NCI-H2196 treated with DMSO at 0.1 percent for 48 hours (cell line): Measurements from ENCODE around the gene PRKAG2.
"Not testable (repeated sequence)": the region's sequence is repeated elsewhere in the genome, so short reads cannot be mapped to it uniquely, and the experiment has no call there.

Source experiments
- DNase-seq: peaks from one replicate; lab custom pipeline; 2025; ENCODE audit not compliant: unreplicated experiment; lab: John Stamatoyannopoulos, UW

Gene PRKAG2

DNA sequence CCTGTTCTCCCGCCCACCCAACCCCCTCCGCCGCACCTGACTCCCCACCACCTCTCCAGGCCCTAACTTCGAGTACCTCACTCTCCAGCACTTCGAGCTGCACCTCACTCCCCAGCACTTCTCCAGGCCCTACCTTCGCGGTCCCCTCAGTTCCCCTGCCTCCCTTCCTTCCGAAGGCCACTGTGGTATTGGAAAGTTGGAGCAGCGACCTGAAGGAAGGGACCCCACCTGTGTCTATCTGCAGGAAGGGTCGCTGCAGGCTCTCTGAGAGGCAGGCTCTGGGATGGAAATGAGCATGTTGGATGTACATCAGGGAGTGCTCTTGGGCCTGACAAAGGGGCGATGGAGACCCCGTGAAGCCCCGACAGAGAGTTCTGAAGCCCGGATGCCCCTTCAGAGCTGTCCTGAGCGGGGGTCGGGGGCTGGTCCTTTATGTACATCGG is 122.2 kb downstream of the PRKAG2 start:
- no peak for DNase-seq

DNA sequence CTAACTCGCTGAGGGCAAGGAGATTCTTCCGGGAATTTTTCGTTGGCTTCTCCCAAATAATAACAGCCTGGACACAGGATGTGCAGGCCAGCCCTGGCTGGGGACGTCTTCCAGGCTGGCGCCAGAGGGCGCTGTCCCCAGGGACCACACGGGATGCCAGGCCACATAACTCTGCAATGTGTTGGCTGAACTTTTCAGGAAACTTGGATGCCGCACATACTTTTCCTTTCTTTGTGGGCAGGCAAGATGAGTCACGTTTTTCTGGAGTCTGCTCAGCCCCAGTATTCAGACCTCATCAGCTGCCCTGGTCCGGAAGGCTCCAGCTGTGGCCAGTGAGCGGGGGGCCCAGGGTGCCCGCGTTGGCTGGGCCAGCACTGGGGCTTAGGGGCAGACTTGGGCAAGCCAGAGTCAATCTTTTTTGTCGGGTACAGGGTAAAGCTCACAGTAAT is 122.7 kb downstream of the PRKAG2 start:
- DNase-seq: no peak

DNA sequence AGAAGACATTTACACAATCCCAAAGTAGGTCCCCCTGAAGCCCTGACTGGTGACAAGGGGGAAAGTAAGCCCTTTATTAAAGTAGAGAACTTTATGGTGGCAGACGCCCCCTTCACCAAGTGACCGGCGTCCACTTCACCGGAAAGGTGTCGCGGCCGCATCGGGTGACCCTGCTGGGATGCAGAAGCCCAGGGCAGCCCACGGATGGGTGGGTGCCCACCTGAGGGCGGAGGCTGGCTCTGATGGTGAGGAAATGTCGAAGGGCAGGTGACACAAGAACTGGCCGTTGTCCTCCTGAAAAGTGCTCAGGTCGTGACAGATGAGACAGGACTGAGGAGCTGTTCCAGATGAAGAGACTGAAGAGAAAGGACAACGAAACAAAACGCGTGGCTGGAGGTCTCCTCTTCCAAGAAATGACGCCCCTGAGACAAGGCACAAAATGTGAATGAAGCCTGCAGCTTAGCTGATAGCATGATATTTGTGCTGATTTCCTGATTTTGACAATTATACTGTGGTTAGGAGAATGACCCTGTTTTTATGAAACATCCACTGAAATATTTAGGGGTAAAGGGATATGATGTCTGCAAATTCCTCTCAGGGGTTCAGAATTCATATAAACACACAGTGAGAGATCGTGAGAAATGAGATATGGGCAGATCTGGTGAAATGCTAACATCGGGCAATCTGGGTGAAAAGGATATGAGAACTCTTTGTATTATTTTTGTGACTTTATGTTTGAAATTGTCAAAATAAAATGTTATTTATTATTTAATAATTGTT is 123.9 kb downstream of the PRKAG2 start:
- no peak for DNase-seq

DNA sequence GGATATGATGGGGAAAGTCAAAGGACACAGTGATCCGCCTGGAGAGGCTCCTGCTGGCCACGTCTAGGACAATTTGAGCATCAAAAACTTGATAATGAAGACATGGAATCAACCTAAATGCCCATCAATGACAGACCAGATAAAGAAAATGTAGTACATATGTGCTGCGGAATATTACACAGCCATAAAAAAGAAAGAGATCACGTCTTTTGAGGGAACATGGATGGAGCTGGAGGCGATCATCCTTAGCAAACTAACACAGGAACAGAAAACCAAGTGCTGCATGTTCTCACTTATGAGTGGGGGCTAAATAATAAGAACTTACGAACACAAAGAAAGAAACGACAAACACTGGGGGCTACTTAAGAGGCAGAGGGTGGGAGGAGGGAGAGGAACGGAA is 124.9 kb downstream of the PRKAG2 start:
- no peak for DNase-seq

DNA sequence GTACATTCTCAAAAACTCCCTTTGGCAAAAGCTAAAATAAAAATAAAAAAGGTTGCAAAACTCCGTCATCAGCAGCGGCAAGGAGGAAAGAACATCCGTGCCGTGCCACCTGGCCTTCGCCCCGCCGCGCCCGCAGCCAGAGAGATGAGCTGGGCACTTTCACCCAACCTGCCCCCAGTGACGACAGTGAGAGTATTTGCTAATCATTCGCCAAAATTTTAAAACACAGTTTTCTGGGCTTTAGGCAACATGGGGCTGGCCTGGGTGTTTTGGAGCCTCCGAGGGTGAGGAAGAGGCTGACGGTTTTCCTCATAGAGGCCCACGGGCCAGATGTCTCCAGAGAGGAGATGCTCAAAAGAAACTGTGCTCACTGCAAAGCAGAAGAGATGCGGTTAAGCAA is 128.2 kb downstream of the PRKAG2 start:
- DNase-seq: no peak

DNA sequence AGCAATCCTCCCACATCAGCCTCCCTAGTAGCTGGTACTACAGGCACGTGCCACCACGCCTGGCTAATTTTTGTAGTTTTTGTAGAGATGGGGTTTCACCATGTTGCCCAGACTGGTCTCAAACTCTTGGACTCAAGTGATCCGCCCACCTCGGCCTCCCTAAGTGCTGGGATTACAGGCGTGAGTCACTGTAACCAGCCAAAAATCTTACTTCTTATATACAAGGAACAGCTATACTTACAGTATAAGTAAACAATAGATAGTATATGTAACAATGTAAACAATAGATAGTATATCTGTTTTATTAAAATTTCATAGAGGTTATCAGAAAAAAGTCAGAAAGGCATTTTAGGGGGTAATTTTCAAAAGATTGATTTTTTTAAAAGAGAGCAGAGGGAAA is 128.9 kb downstream of the PRKAG2 start:
- not testable (repeated sequence) for DNase-seq

DNA sequence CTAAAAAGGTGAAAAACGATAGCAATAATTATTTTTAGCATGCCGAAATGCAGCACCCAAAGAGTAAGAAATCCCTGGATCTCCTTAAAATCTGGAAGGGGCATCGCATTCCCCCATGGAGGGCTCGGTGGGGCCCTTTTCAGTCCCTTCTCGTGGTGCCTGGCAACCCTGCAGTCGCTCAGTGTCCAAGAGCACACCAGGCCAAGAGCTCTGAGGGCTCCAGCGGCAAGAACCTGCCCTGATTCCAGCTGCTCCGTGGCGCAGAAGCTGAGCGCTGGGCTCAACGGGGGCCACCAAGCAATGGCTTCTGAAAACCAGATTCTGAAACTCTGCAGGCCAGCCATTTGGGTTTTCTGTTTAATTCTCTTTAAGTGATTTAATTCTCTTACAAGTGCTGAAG is 131.2 kb downstream of the PRKAG2 start:
- no peak for DNase-seq

DNA sequence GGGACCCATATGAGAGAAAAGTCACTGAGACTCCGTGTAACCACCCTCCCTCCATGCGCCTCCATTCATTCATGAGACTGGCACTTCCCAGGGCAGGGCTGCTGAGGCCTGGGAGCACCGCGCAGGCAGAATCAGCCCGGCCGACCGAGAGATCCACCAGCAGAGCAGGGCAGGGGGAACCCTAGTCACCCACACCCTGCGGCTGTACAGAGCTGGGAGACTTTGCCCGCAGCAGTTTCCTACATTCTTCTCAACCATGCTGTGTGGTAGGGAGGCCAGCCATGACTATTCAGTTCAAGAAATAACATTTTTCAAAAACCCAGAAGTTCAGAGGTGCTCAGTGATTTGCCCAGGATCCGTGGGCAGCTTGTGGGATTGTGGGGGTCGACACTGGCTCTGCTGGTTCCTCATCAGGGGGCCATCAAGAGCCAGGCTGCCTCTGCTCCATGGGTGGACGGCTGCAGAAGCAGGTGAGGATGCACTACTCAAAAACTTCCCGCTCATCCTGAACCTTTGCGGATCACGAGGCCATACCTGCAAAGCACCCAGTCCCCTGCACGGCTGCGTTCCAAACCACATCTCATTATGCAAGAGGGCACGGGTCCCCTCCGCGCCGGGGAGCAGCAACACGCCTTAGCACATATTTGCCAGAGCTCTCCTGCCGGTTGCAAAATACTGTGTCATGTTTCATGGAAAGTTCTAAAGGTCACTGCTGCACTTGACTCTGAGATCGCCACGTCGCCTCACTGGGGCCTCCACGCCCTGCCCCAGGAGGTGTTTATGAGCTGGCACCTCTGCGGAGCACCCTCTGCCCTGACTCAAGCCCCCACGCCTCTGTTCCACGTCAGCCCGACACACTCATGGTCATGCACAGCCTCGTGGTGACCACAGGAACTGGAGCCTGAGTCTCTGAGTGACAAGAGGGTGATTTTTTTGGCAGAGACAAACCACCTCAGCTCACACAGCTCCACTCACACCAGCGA is 132.0 kb downstream of the PRKAG2 start:
- DNase-seq: no peak

DNA sequence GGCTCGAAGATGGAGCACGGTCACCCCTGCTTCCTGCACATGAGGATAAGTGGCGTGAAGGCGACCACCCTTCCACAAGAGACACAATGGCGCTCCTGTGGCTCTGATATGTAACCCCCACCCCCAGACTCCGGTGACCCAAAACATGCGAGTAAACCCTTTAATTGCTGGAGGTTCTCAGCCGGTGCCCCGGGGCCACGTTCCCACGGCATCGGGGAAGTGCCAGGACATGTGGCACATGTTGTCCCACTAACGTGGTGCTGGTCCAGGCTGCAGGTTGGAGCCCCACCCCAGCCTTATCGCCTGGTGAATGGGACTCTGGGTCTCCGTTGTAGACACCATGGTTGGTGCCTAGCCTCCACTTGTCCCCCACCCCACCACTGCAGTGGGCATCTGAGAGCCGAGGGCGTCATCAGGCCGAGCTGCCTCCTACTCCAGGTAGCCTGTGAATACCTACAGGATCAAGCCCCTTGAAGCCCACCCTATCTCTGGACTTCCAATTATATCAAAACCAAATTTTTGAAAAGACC is 132.8 kb downstream of the PRKAG2 start:
- no peak for DNase-seq

DNA sequence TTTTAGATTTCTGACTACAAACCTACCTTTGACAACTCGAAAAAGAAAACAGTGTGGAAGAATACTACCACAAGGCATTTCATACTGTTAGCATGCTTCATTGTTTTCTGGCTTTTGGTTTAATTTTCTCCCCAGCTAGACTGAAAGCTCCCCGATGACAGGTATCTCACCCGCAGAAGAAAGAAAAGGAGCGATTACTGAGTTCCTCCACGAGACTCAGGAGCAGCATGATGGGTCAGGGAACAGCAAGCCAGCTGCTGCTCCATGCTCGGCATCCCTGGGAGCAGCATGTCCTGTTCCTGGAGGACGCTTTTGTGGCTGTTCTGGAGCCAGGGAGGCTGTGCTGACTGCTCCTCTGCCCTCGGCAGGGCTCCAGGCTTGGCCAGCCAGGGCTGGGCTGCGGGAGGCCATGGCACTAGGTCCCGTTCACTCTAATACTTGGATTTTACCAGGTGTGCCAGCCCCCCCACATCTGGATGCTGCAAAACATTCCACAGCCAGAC is 133.4 kb downstream of the PRKAG2 start:
- DNase-seq: no peak

DNA sequence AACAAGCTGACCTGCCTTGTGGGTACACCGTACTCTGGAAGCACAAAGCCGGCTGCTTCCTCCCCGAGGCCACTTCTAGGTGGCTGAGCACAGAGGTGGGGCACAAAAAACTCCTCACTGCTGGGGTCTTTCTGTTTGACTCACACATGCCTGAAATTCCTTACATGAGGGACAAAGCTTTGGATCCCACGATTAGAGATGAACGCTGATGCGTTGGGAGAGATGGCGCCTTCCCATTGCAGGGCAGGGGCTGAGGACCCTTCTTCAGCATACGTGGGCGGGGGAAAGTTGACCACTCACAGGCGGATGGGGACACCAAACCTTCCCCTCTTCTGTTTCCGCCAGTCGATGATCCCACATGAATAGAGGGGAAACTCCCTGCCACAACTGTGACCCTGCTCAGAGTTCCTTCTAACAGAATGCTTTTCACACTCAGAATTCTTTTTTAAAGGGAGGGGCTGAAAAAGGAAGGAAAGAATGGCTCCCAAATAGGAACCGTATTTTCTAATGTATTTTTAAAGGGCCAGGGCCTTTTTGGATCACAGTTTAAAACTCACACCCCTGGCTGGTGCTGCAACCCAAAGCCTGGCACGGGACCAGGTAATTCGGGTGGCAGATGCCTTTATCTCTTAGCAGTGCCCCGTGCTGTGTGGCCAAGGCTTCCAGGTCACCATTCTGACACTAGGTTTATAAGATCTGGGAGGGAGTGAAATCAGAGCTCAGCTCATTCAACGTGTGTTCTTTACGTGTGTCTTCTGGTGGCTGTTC is 134.0 kb downstream of the PRKAG2 start:
- DNase-seq: no peak

DNA sequence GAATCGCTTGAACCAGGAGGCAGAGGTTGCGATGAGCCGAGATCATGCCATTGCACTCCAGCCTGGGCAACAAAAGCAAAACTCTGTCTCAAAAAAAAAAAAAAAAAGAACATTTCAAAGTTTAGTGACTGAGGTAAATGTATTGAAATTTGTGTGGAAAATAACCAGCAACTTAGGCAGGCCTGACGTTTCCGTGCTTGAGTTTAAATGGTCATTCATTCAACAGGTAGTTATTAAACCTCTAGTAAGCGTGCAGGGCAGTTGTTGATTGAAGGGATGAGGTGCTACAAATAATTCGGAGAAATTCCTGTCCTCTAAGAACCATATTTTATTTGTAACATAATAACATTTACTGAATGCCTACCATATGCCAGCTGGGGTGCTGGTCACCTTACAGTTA is 135.3 kb downstream of the PRKAG2 start:
- no peak for DNase-seq

DNA sequence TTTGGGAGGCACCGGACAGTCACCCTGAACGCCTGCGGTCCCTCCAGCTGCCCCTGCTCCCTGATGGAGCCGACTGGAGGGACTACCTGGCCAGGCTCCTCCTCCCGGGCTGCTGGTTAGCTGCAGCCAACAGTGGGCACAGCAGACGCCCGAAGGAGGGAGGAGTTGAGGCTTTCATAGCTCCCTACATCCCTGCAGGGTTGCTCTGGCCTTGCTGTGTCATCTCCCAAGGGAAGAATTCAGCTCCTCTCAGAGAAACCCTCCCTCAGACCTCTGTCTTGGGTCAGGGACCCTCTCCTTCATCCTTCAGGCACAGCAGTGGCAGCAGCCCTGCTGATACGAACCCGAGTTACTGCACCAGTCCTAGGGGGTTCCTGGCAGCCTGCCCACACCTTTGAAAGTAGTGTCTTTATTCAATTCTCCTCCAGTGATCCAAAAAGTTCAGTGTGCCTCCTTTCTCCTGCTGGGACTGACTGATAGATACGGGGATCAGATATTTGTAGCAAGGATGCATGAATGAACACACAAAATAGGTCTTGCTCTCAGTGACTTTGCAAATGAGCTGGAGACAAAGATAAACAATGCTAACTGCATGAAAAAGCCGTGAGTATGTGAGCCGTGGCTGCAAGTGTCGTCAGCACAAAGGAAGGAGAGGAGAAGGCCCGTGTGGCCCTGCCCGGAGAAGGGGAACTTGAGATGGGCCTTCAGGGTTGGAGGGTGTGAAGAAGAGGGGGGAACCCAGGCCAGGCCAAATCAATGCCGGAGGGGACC is 136.6 kb downstream of the PRKAG2 start:
- DNase-seq: no peak

DNA sequence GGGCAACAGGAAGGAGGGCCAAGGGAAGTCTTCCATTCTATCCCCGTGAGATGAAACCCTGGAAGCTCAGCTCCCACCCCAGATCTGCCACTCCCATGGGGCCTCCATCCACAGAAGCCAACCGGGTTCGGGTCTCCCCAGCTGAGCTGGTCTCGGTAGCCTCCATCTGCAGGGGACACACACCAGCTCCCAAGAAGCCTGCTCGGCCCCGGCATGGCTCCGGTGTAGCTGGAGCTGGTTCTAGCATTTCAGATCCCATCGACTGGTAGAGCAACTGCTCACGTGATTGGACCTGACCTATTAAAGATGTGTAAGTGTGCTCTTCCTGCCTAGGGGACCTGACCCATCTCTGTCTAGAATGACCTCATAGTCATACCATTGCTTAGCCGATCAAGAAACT is 138.0 kb downstream of the PRKAG2 start:
- no peak for DNase-seq

DNA sequence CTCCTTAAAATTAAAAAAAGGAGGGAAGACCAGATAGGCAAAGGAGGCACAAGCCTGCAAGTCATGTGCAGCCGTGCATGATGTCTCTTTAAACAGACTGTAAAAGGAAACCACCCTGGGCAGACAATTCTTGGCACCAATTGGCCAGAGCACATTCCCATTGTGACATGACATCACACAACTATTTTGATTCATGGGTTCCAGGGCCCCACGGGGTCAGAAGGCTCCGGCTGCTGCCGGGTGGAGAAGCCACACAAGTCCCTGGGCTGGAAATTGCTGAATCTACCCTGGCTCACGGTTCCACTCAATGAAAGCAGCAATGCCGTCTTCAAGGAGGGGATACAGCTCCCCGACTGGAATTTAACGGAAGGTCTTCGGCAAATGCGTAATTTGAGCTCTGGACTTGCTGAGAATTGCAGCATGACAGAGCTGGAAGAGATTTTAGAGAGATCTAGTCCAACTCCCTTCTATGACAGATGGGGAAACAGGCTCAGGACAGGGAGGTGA is 140.5 kb downstream of the PRKAG2 start:
- peak; percentile 56 for DNase-seq

DNA sequence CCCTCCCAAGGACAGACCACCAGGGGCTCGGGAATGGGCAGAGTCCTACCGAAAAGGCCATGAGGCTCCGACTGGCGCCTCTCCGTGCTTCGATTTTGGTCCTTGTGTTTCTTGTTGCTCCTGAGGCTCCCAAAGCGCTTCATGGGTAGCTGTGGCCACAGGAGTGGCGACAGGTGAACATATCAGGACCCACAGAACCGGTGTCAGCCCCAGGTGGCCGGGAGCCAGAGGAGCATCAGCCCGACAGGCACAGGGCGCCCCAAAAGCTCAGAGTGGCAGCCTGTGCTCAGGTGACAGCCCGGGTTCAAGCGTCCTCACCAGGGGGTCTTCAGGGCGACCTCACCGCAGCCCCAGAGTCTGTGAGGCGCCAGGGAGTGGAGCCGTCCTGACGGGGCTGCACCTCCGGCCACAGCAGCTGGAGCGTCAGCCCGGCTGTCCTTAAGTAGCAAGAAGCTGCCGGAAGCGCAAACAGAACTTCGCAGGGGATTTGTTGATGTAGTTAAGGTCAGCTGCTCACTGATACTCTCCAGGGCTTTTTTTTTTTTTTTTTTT is 141.0 kb downstream of the PRKAG2 start:
- DNase-seq: peak; percentile 56

DNA sequence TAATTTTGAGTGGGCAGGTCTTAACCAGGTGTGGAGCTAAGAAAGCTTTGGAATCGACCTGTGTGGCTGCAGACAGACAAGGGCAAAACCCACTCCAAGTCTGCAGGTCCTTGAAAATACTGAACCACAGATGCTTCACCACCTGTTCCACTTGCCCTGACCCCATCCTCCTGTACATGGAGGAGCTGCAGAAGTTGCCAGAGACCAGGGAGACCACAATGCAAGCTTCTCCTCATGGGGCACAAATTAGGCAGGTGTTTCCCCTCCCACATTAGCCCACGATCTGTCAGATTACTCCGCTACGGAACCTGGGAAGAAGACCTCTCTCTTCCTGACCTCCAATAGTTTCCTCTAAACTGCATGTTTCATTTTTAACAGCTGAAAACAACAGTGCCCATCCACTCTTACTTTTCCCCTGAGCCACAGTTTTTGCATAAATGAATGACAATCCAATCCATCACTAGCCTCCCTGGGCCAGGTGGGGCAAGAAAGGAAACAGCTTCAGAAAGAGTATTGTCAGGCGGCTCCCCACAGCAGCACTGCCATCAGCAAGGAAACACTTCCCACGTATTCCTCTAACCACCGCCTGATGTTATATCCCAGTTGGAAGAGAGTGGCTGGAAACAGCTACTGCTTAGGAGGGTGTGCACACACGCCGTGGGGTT is 141.6 kb downstream of the PRKAG2 start:
- DNase-seq: no peak

DNA sequence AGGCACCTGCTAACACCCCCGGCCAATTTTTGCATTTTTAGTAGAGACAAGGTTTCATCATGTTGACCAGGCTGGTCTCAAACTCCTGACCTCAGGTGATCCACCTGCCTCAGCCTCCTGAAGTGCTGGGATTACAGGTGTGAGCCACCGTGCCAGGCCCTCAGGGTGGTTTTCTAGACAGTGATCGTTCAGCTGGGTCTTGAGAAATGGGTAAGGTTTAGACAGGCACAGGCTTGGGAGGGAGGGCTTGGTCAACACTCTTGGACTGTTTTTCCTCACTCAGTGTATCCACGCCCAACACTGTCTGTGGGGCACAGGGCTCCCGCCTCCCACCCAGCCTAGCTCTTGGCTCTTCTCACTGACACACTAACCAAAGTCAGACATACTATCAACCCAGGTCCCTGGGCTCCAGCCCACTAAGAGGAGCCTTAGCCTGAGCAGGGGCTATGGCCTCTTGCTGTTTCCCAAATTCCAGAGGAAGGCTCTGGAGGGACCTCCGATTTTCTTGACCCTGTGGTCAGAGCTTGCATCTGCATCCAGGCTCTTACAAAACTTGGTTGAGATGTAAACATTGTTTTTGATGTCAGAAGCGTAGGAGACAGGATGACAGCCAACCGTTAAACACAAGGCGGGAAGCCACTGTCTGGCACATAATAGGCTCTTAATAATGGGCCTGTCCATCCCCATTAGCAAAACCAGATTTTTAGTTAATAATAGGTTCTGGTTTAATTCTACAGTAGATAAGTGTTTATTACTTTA is 143.9 kb downstream of the PRKAG2 start:
- no peak for DNase-seq
